Panc1 (cell line): ENCODE data around the gene PKNOX2. TPM values are rescaled to one million over a fixed set of nuclear protein-coding genes. Genes with fewer than 3 reads are reported as not detected.

ENCODE experiments used
- ATAC-seq: fragments of 200-7000 bp; cut with Tn5 transposase; 2 replicates; pipeline ENCODE4 v1.9.1; 2020; ENCODE audit warnings: mild to moderate bottlenecking, moderate library complexity
- BruUV-seq: library from RNA; stranded (reverse); fragments of 400-500 nt; replicated peaks from 2 replicates; lab custom pipeline; 2021; lab: Mats Ljungman, UMichigan
- CTCF ChIA-PET: fragments of 300-600 bp; sonication (Branson Sonifier 250); formaldehyde crosslinking; loops from one replicate; lab custom pipeline; 2022; ENCODE audit warnings: antibody characterized with exemption; lab: Charles Lee
- POLR2A ChIA-PET: fragments of 300-600 bp; sonication (Branson Sonifier 250); formaldehyde crosslinking; loops from one replicate; lab custom pipeline; 2022; ENCODE audit warnings: antibody characterized with exemption; lab: Charles Lee
- DNase-seq: peaks from one replicate; pipeline ENCODE4 v3.0.0-alpha.2; 2010; ENCODE audit warnings: low read depth, low spot score
- H3K27ac ChIP-seq: 2 replicates; pipeline ENCODE4 v1.5.1; 2011; ENCODE audit warnings: mild to moderate bottlenecking, low read length, inconsistent platforms
- H3K27me3 ChIP-seq: fragments of 200-500 bp; sonication (Bioruptor generic); 2 replicates; pipeline ENCODE4 v1.6.0; 2014; ENCODE audit warnings: low read length, inconsistent platforms; ENCODE audit not compliant: control insufficient read depth, insufficient read depth
- H3K36me3 ChIP-seq: fragments of 200-500 bp; sonication (Bioruptor generic); 2 replicates; pipeline ENCODE4 v1.5.1; 2014; ENCODE audit warnings: inconsistent platforms, mild to moderate bottlenecking, low read length, moderate library complexity; ENCODE audit not compliant: control insufficient read depth, insufficient read depth
- H3K4me1 ChIP-seq: 2 replicates; pipeline ENCODE4 v1.5.1; 2011; ENCODE audit warnings: inconsistent platforms, mild to moderate bottlenecking, low read length, moderate library complexity; ENCODE audit not compliant: control insufficient read depth, insufficient read depth
- H3K4me3 ChIP-seq, 2 experiments: 2 replicates each; pipeline ENCODE4 v1.5.1; 2011 to 2012; ENCODE audit warnings: low read depth in 2 of 2, low read length in 2 of 2, mild to moderate bottlenecking in 2 of 2, inconsistent platforms in 1 of 2, moderate library complexity in 1 of 2
- H3K9me3 ChIP-seq: fragments of 200-500 bp; sonication (Bioruptor generic); 2 replicates; pipeline ENCODE4 v1.5.1; 2014; ENCODE audit warnings: low read depth, mild to moderate bottlenecking, inconsistent platforms, low read length, moderate library complexity; ENCODE audit not compliant: control insufficient read depth, insufficient read depth
- POLR2AphosphoS5 ChIP-seq: IDR thresholded peaks from 2 replicates; pipeline ENCODE4 v1.6.1; 2012; ENCODE audit warnings: mild to moderate bottlenecking, low read depth, low read length, moderate library complexity
- REST ChIP-seq, 2 experiments: IDR thresholded peaks; 2 replicates each; pipeline ENCODE4 v1.6.1; 2011 to 2012; ENCODE audit warnings: low read depth in 2 of 2, control low read depth in 1 of 2, low read length in 1 of 2, mild to moderate bottlenecking in 1 of 2, moderate library complexity in 1 of 2; ENCODE audit not compliant: insufficient read depth in 1 of 2
- SIN3A ChIP-seq: IDR thresholded peaks from 2 replicates; pipeline ENCODE4 v1.6.1; 2012; ENCODE audit warnings: low read depth, mild to moderate bottlenecking, low read length, moderate library complexity, borderline replicate concordance; ENCODE audit not compliant: insufficient read depth
- TCF7L2 ChIP-seq: IDR thresholded peaks from 2 replicates; pipeline ENCODE4 v1.6.1; 2011; ENCODE audit warnings: mild to moderate bottlenecking, low read depth, low read length, inconsistent platforms
- in situ Hi-C: cut with HindIII; loops from 2 replicates; pipeline ENCODE4 v1.10.0; 2016; ENCODE audit warnings: low sequenced_read_pairs, low pct_unique_long_range_greater_than_20kb
- intact Hi-C: fragments of 100-400 bp; cut with micrococcal nuclease; formaldehyde crosslinking; loops from one replicate; pipeline ENCODE4 v1.10.0; 2022; ENCODE audit not compliant: unreplicated experiment
- total RNA-seq: library from RNA; stranded (reverse); gene quantifications from one replicate; pipeline ENCODE4 v1.2.1, GENCODE V29; 2021; ENCODE audit not compliant: unreplicated experiment
- TF ChIP-seq, protein P1 (sequence below): fragments of 450-650 bp; IDR thresholded peaks from 2 replicates; pipeline ENCODE4 v1.5.1; 2017; ENCODE audit warnings: mild to moderate bottlenecking

Gene PKNOX2
- total RNA-seq, 1 experiment from 2014 or later, result not detected

GRCh38 chr11:125412177-125412496, 247.6 kb downstream of the PKNOX2 start:
- Histone ChIP-seq H3K4me1 (no peaks in the 10 kb centered on the region), H3K27me3 (peaks cover 21% of the 10 kb centered on the region), H3K9me3 (no peaks in the 10 kb centered on the region), H3K27ac (no peak overlapping the region), H3K36me3 (no peaks in the 10 kb centered on the region), H3K4me3 (no peak overlapping the region)
- in situ Hi-C loops (no loop called here), intact Hi-C loops (no loop called here)
- CTCF ChIA-PET, result interaction anchor here (0.6 kb wide), 1 partner anchor 41 kb away, joined by 3 read pairs; no protein-coding TSS in a partner anchor
- ATAC-seq, result no peak
- POLR2A ChIA-PET, result no interaction called here
- TF ChIP-seq POLR2AphosphoS5 (no peak), TCF7L2 (no peak), SIN3A (no peak)
- no peak for DNase-seq
- no TSS peak for BruUV-seq

DNA sequence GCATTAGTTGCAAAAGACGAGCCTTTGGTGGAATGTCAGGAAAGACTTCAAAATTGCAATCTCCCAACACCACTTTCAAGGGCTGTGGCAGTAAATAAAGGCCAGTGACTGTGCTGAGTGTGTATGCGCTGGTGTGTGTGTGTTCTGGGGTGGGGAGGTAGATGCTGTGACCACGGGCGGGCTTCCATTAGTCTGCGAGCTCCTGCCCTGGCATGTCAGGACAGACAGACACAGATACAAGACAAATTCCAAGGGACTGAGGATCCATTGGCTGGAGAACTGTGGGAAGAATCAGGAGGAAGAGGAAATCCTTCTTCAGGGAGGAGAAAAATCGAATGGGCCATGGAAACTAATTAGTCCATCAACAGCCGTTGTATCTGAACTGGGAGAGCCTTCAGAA, 248.0 kb downstream of the PKNOX2 start:
- no peak overlapping the region for H3K4me3 ChIP-seq
- H3K9me3 ChIP-seq, result no peaks in the 10 kb centered on the region
- intact Hi-C loops (no loop called here), in situ Hi-C loops (no loop called here)
- POLR2A ChIA-PET, result no interaction called here
- H3K36me3 ChIP-seq, result no peaks in the 10 kb centered on the region
- H3K27ac ChIP-seq, result no peak overlapping the region
- peaks cover 18% of the 10 kb centered on the region for H3K27me3 ChIP-seq
- TF ChIP-seq SIN3A (no peak), TCF7L2 (no peak), POLR2AphosphoS5 (no peak), REST (IDR thresholded peaks at IDR 0.05; ENCODE audit: insufficient read depth in 1 of 2, low read depth in 2 of 2, low read length in 1 of 2) (no peak)
- TF ChIP-seq, protein P1, sequence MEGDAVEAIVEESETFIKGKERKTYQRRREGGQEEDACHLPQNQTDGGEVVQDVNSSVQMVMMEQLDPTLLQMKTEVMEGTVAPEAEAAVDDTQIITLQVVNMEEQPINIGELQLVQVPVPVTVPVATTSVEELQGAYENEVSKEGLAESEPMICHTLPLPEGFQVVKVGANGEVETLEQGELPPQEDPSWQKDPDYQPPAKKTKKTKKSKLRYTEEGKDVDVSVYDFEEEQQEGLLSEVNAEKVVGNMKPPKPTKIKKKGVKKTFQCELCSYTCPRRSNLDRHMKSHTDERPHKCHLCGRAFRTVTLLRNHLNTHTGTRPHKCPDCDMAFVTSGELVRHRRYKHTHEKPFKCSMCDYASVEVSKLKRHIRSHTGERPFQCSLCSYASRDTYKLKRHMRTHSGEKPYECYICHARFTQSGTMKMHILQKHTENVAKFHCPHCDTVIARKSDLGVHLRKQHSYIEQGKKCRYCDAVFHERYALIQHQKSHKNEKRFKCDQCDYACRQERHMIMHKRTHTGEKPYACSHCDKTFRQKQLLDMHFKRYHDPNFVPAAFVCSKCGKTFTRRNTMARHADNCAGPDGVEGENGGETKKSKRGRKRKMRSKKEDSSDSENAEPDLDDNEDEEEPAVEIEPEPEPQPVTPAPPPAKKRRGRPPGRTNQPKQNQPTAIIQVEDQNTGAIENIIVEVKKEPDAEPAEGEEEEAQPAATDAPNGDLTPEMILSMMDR, result no peak
- no TSS peak for BruUV-seq
- H3K4me1 ChIP-seq, result no peaks in the 10 kb centered on the region
- CTCF ChIA-PET, result no interaction called here
- ATAC-seq (no peak), DNase-seq (no peak)

DNA sequence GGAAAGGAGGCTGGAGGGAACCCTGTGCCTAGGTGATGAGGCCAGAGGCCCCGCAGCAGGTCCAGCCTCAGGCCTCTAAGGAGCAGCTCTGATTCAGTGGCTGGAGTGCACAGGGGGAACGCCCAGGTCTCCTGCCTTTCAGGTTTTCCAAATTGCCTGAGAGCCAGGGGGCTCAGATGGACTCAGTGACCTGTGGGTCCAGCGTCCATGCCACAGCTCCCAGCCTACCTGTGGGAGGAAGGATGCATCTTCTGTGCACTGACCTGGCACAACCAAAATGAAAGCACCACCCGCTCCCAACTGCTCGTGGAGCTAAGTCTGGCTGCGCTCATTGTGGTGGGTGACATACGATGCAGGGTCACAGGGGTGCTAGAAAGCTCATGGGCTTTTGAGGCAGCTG, 248.7 kb downstream of the PKNOX2 start:
- BruUV-seq, result no TSS peak
- H3K4me1 ChIP-seq, result no peaks in the 10 kb centered on the region
- in situ Hi-C loops (no loop called here), intact Hi-C loops (no loop called here)
- H3K9me3 ChIP-seq, result no peaks in the 10 kb centered on the region
- H3K4me3 ChIP-seq, result no peak overlapping the region
- no peak for TF ChIP-seq TCF7L2
- H3K27ac ChIP-seq, result no peak overlapping the region
- ChIA-PET POLR2A (no interaction called here), CTCF (no interaction called here)
- ATAC-seq (no peak), DNase-seq (no peak)
- no peaks in the 10 kb centered on the region for H3K36me3 ChIP-seq
- H3K27me3 ChIP-seq, result peaks cover 16% of the 10 kb centered on the region; the same call in 1 of the 2 replicates
